ENCODE data around the gene OVCA2. TPM values are rescaled to one million over a fixed set of nuclear protein-coding genes. Genes with fewer than 3 reads are reported as not detected.
A peak's percentile ranks its signal among the peaks of the same experiment; 100 is the strongest.

Gene OVCA2
- total RNA-seq (10 to 100 TPM; 28.4 to 35.2 TPM), total RNA-seq (0 reads per million in 2 donors)

- H3K4me1 Mint-ChIP-seq = peaks cover 14% of the 10 kb centered on the region
- H3K9me3 ChIP-seq (ENCODE audit: control insufficient read depth, low read length, poor library complexity, severe bottlenecking) = no peaks in the 10 kb centered on the region
- peaks cover 2% of the 10 kb centered on the region for H3K36me3 Mint-ChIP-seq (ENCODE audit: low read depth)
- DNase-seq = peak; percentile 95 to 97 (median 97)
- peak within 1 kb of the TSS; percentile 95 for H3K27ac Mint-ChIP-seq
- H3K27me3 Mint-ChIP-seq = no peaks in the 10 kb centered on the region
- ATAC-seq = peak; percentile 92
- peak within 1 kb of the TSS; percentile 94 for H3K4me3 Mint-ChIP-seq
Measured at GRCh38 chr17:2041561-2042389, at the start of gene OVCA2. OVCA2 (plus strand) TSS chr17:2042022; CDS start chr17:2042048, 26 bp downstream.

- ATAC-seq = no peak
- H3K36me3 Mint-ChIP-seq (ENCODE audit: low read depth) = peaks cover 5% of the 10 kb centered on the region
- DNase-seq = no peak
- H3K27ac Mint-ChIP-seq = no peak overlapping the region
- peaks cover 29% of the 10 kb centered on the region for H3K27me3 Mint-ChIP-seq
- H3K9me3 ChIP-seq (ENCODE audit: control insufficient read depth, low read length, poor library complexity, severe bottlenecking) = no peaks in the 10 kb centered on the region
- no peak overlapping the region for H3K4me3 Mint-ChIP-seq
- peaks cover 9% of the 10 kb centered on the region for H3K4me1 Mint-ChIP-seq
Measured at GRCh38 chr17:1992541-1992940, 49.3 kb upstream of the OVCA2 start.

GRCh38 chr17:1994707-1995106 lies 47.1 kb upstream of the OVCA2 start:
- ATAC-seq (no peak), DNase-seq (no peak)
- Mint-ChIP-seq H3K4me3 (no peak overlapping the region), H3K36me3 (ENCODE audit: low read depth) (peaks cover 7% of the 10 kb centered on the region), H3K27ac (no peak overlapping the region), H3K4me1 (peaks cover 7% of the 10 kb centered on the region), H3K27me3 (peaks cover 31% of the 10 kb centered on the region)
- no peaks in the 10 kb centered on the region for H3K9me3 ChIP-seq (ENCODE audit: control insufficient read depth, low read length, poor library complexity, severe bottlenecking)

- peaks cover 7% of the 10 kb centered on the region for H3K36me3 Mint-ChIP-seq (ENCODE audit: low read depth)
- peaks cover 36% of the 10 kb centered on the region for H3K27me3 Mint-ChIP-seq
- no peak overlapping the region for H3K27ac Mint-ChIP-seq
- peaks cover 7% of the 10 kb centered on the region for H3K4me1 Mint-ChIP-seq
- ATAC-seq = no peak
- no peaks in the 10 kb centered on the region for H3K9me3 ChIP-seq (ENCODE audit: control insufficient read depth, low read length, poor library complexity, severe bottlenecking)
- H3K4me3 Mint-ChIP-seq = no peak overlapping the region
- no peak for DNase-seq
Measured at GRCh38 chr17:1995321-1995892, 46.4 kb upstream of the OVCA2 start.

GRCh38 chr17:1995907-1996799 lies 45.7 kb upstream of the OVCA2 start:
- Mint-ChIP-seq H3K36me3 (ENCODE audit: low read depth) (peaks cover 7% of the 10 kb centered on the region), H3K4me1 (peaks cover 7% of the 10 kb centered on the region), H3K27me3 (peaks cover 32% of the 10 kb centered on the region), H3K4me3 (peak overlapping the region; percentile 19), H3K27ac (no peak overlapping the region)
- DNase-seq = no peak
- H3K9me3 ChIP-seq (ENCODE audit: control insufficient read depth, low read length, poor library complexity, severe bottlenecking) = no peaks in the 10 kb centered on the region
- no peak for ATAC-seq

DNA sequence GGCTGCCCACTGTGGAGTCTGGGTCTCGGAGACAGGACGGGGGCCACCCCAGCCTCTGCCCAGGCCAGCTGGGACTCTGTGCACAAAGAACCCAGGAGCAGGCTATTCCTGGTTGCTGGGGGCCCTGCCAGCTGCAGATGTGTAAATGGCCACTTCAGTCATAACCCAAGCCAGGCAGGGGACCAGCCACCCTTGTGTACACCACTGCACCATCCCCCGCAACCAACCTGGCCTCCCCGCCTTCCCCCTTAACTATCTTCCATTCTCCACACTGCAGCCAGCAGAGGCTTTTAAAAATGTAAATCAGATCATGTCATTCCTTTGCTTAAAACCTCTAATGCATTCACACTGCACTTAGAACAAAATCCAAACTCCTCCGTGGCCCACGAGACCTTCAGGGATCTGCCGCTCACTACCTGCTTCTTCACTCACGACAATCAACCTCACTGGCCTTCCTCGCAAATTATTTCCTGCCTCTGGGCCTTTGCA lies 45.0 kb upstream of the OVCA2 start:
- Mint-ChIP-seq H3K4me3 (no peak overlapping the region), H3K36me3 (ENCODE audit: low read depth) (peaks cover 7% of the 10 kb centered on the region), H3K27me3 (peaks cover 32% of the 10 kb centered on the region), H3K27ac (peak overlapping the region; percentile 43), H3K4me1 (peaks cover 4% of the 10 kb centered on the region)
- H3K9me3 ChIP-seq (ENCODE audit: control insufficient read depth, low read length, poor library complexity, severe bottlenecking) = no peaks in the 10 kb centered on the region
- DNase-seq = no peak
- no peak for ATAC-seq

DNA sequence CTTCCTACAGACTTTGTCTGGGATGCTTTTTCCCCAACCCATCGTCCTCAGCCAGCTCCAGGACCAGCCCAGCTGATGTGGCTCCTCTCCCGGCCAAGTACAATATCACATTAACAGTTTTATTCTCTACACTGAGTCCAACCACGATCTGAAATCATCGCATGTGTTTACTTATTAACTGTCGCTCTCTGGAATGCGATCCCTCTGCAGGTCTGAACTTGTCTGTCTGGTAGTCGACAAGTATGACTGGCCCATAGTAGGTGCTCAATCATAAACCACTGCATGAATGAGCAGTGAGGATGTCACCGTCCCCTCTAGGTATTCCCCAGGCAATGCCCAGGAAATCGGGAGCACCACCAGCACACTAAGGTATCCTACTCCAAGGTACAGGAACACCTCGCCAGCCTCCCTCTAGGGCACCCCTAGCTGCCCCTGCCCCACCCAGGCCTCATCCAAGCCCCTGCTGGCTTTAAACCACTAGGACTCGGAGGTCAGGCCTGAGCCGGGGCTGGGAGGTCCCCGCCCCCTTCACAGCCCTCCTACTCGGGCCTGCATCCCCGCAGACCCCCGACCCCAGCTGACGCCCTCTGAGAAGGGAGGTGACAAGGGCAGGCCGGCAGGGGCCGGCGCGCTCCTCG lies 44.4 kb upstream of the OVCA2 start:
- Mint-ChIP-seq H3K27me3 (peaks cover 32% of the 10 kb centered on the region), H3K27ac (peak overlapping the region; percentile 43), H3K4me1 (peaks cover 5% of the 10 kb centered on the region), H3K4me3 (no peak overlapping the region), H3K36me3 (ENCODE audit: low read depth) (peaks cover 7% of the 10 kb centered on the region)
- ATAC-seq = no peak
- no peaks in the 10 kb centered on the region for H3K9me3 ChIP-seq (ENCODE audit: control insufficient read depth, low read length, poor library complexity, severe bottlenecking)
- no peak for DNase-seq

- DNase-seq (no peak), ATAC-seq (peak; percentile 45)
- H3K27me3 Mint-ChIP-seq = peaks cover 33% of the 10 kb centered on the region
- no peak overlapping the region for H3K27ac Mint-ChIP-seq
- no peaks in the 10 kb centered on the region for H3K9me3 ChIP-seq (ENCODE audit: control insufficient read depth, low read length, poor library complexity, severe bottlenecking)
- H3K4me3 Mint-ChIP-seq = no peak overlapping the region
- H3K36me3 Mint-ChIP-seq (ENCODE audit: low read depth) = peaks cover 7% of the 10 kb centered on the region
- peaks cover 6% of the 10 kb centered on the region for H3K4me1 Mint-ChIP-seq
Measured at GRCh38 chr17:1997927-1998742, 43.7 kb upstream of the OVCA2 start.

- Mint-ChIP-seq H3K27ac (no peak overlapping the region), H3K36me3 (ENCODE audit: low read depth) (peaks cover 7% of the 10 kb centered on the region), H3K4me3 (peak overlapping the region; percentile 60), H3K4me1 (peaks cover 6% of the 10 kb centered on the region), H3K27me3 (peaks cover 38% of the 10 kb centered on the region)
- ATAC-seq (no peak), DNase-seq (no peak)
- no peaks in the 10 kb centered on the region for H3K9me3 ChIP-seq (ENCODE audit: control insufficient read depth, low read length, poor library complexity, severe bottlenecking)
Measured at GRCh38 chr17:1999557-2000251, 42.1 kb upstream of the OVCA2 start.

GRCh38 chr17:2002767-2003329 lies 39.0 kb upstream of the OVCA2 start:
- H3K27ac Mint-ChIP-seq = no peak overlapping the region
- DNase-seq = no peak
- no peaks in the 10 kb centered on the region for H3K9me3 ChIP-seq (ENCODE audit: control insufficient read depth, low read length, poor library complexity, severe bottlenecking)
- H3K36me3 Mint-ChIP-seq (ENCODE audit: low read depth) = peaks cover 2% of the 10 kb centered on the region
- peaks cover 20% of the 10 kb centered on the region for H3K27me3 Mint-ChIP-seq
- no peak overlapping the region for H3K4me3 Mint-ChIP-seq
- no peak for ATAC-seq
- H3K4me1 Mint-ChIP-seq = peaks cover 2% of the 10 kb centered on the region

GRCh38 chr17:2003525-2003924 lies 38.3 kb upstream of the OVCA2 start:
- peaks cover 2% of the 10 kb centered on the region for H3K36me3 Mint-ChIP-seq (ENCODE audit: low read depth)
- H3K27me3 Mint-ChIP-seq = peaks cover 20% of the 10 kb centered on the region
- H3K4me3 Mint-ChIP-seq = no peak overlapping the region
- H3K4me1 Mint-ChIP-seq = peaks cover 2% of the 10 kb centered on the region
- H3K27ac Mint-ChIP-seq = no peak overlapping the region
- H3K9me3 ChIP-seq (ENCODE audit: control insufficient read depth, low read length, poor library complexity, severe bottlenecking) = no peaks in the 10 kb centered on the region
- no peak for ATAC-seq
- DNase-seq = no peak

All from T-helper 17 cell (primary cell).